Sigmoid colon (tissue), 7 donors: ENCODE results near the gene YPEL5. TPM values are rescaled to one million over a fixed set of nuclear protein-coding genes. Genes with fewer than 3 reads are reported as not detected.

Experiments used
- DNase-seq: peaks from one replicate; pipeline ENCODE4 v3.0.0-alpha.2; 2019
- H3K27ac ChIP-seq, 4 donors: fragments of 200-600 bp; sonication (generic); one replicate each; pipeline ENCODE4 v1.5.1; 2016 to 2019; ENCODE audit warnings: mild to moderate bottlenecking in 1 of 4
- H3K27me3 ChIP-seq, 3 donors: fragments of 200-600 bp; sonication (generic); one replicate each; pipeline ENCODE4 v1.5.1; 2019; ENCODE audit warnings: mild to moderate bottlenecking in 1 of 3
- H3K36me3 ChIP-seq, 4 donors: fragments of 200-600 bp; sonication (generic); one replicate each; pipeline ENCODE4 v1.5.1; 2016 to 2019
- H3K4me1 ChIP-seq, 4 donors: fragments of 200-600 bp; sonication (generic); one replicate each; pipeline ENCODE4 v1.5.1; 2017 to 2019
- H3K4me3 ChIP-seq, 4 donors: fragments of 200-600 bp; sonication (generic); one replicate each; pipeline ENCODE4 v1.5.1; 2017 to 2019; ENCODE audit warnings: mild to moderate bottlenecking in 2 of 4, moderate library complexity in 1 of 4
- H3K9me3 ChIP-seq, 4 donors: fragments of 200-600 bp in 3 of 4; sonication (generic) in 3 of 4; one replicate each; pipeline versions ENCODE4 v1.5.1 to v1.6.1; 2013 to 2019
- CTCF ChIP-seq, 4 experiments: fragments of 450-650 bp in 3 of 4; fragments of 200-600 bp in 1 of 4; IDR thresholded peaks; one replicate each; pipeline ENCODE4 v1.5.1; 2016 to 2019; ENCODE audit warnings: antibody characterized with exemption in 4 of 4, mild to moderate bottlenecking in 3 of 4, moderate library complexity in 2 of 4
- EP300 ChIP-seq, 4 donors: sonication (generic); formaldehyde crosslinking; IDR thresholded peaks; one replicate each; pipeline ENCODE4 v1.6.1; 2017; ENCODE audit warnings: antibody characterized with exemption in 4 of 4
- POLR2A ChIP-seq, 2 donors: fragments of 450-650 bp; IDR thresholded peaks; one replicate each; pipeline ENCODE4 v1.6.1; 2016; ENCODE audit warnings: antibody characterized with exemption in 2 of 2, mild to moderate bottlenecking in 2 of 2, moderate library complexity in 2 of 2
- POLR2AphosphoS5 ChIP-seq, 4 donors: sonication (generic); formaldehyde crosslinking; IDR thresholded peaks; one replicate each; pipeline ENCODE4 v1.6.1; 2017; ENCODE audit warnings: antibody characterized with exemption in 4 of 4
- WGBS, 2 donors: extraction: QIAGEN DNeasy Blood & Tissue Kit; methylation state at CpG; one replicate each; pipeline ENCODE4 v1.1.7; 2013; 5-methylcytosine and 5-hydroxymethylcytosine counted together
- intact Hi-C: fragments of 100-400 bp; cut with DNase I; formaldehyde crosslinking; loops from one replicate; pipeline ENCODE4 v1.15.1; 2023
- polyA plus RNA-seq, 3 donors: library from polyadenylated mRNA; stranded (reverse); fragments of 200-250 nt; gene quantifications; one replicate each; pipeline ENCODE4 v1.2.3, GENCODE V29; 2013
- total RNA-seq, 4 donors: library from RNA; depleted of rRNA; stranded (reverse); fragments of >200 nt; gene quantifications; one replicate each; pipeline ENCODE4 v1.1.0, GENCODE V29; 2016
- donor health status: healthy with polysubstance abuse.
- donor health status: Bipolar disorder and iron deficiency.
- donor health status: healthy.

YPEL5 gene
- total and polyA plus RNA-seq, 7 donors = 36.9 to 155 (median 132) TPM

- H3K4me1 ChIP-seq = peaks cover 0 to 15% (median 12%) of the 10 kb centered on the region in 4 donors
- no peaks in the 10 kb centered on the region for H3K27me3 ChIP-seq
- peak; percentile 60 for DNase-seq
- WGBS, 2 donors = 77 to 82% methylated on average over 6 of the region's 6 CpGs
- H3K27ac ChIP-seq = no peak overlapping the region
- intact Hi-C loops = no loop called here
- H3K36me3 ChIP-seq = no peaks in the 10 kb centered on the region
- H3K9me3 ChIP-seq = no peaks in the 10 kb centered on the region
- no peak overlapping the region for H3K4me3 ChIP-seq
- TF ChIP-seq POLR2AphosphoS5 (IDR thresholded peaks at IDR 0.05) = no peak
- TF ChIP-seq POLR2A (IDR thresholded peaks at IDR 0.05) = no peak
- TF ChIP-seq CTCF (IDR thresholded peaks at IDR 0.05) = no peak
- no peak for TF ChIP-seq EP300 (IDR thresholded peaks at IDR 0.05)
Observed at GRCh38 chr2:30197570-30198192, 50.9 kb downstream of the YPEL5 start.

GRCh38 chr2:30201990-30202389, 55.2 kb downstream of the YPEL5 start:
- Histone ChIP-seq H3K27me3 (no peaks in the 10 kb centered on the region), H3K4me1 (peaks cover 0 to 24% (median 22%) of the 10 kb centered on the region in 4 donors), H3K36me3 (no peaks in the 10 kb centered on the region), H3K27ac (peak overlapping the region in 3 of 4 donors; percentile 62 to 73 (median 62)), H3K4me3 (no peak overlapping the region), H3K9me3 (no peaks in the 10 kb centered on the region)
- 41 to 42% methylated on average over 1 of the region's 1 CpG for WGBS, 2 donors
- DNase-seq = peak; percentile 86
- TF ChIP-seq POLR2AphosphoS5 (IDR thresholded peaks at IDR 0.05) (peak in 3 of 4 donors; percentile 50 to 67 (median 66)), EP300 (IDR thresholded peaks at IDR 0.05) (no peak)
- intact Hi-C loops = no loop called here

- intact Hi-C loops = no loop called here
- DNase-seq = peak; percentile 61
- no peak for TF ChIP-seq POLR2AphosphoS5 (IDR thresholded peaks at IDR 0.05)
- TF ChIP-seq CTCF (IDR thresholded peaks at IDR 0.05) = no peak
- TF ChIP-seq POLR2A (IDR thresholded peaks at IDR 0.05) = no peak
- TF ChIP-seq EP300 (IDR thresholded peaks at IDR 0.05) = no peak
- Histone ChIP-seq H3K9me3 (no peaks in the 10 kb centered on the region), H3K27me3 (no peaks in the 10 kb centered on the region), H3K27ac (peak overlapping the region in 3 of 4 donors; percentile 60 to 73 (median 62)), H3K4me1 (peaks cover 0 to 24% (median 22%) of the 10 kb centered on the region in 4 donors), H3K36me3 (no peaks in the 10 kb centered on the region), H3K4me3 (no peak overlapping the region)
- 93 to 94% methylated on average over 7 of the region's 7 CpGs for WGBS, 2 donors
Observed at GRCh38 chr2:30203156-30203555, 56.3 kb downstream of the YPEL5 start.

GRCh38 chr2:30204281-30204680, 57.5 kb downstream of the YPEL5 start:
- intact Hi-C loops = no loop called here
- peak; percentile 22 for DNase-seq
- TF ChIP-seq POLR2AphosphoS5 (IDR thresholded peaks at IDR 0.05) = no peak
- no peak for TF ChIP-seq CTCF (IDR thresholded peaks at IDR 0.05)
- TF ChIP-seq POLR2A (IDR thresholded peaks at IDR 0.05) = no peak
- no peak for TF ChIP-seq EP300 (IDR thresholded peaks at IDR 0.05)
- Histone ChIP-seq H3K4me1 (peaks cover 0 to 29% (median 24%) of the 10 kb centered on the region in 4 donors), H3K27me3 (no peaks in the 10 kb centered on the region), H3K27ac (no peak overlapping the region), H3K4me3 (no peak overlapping the region), H3K9me3 (no peaks in the 10 kb centered on the region), H3K36me3 (no peaks in the 10 kb centered on the region)
- WGBS, 2 donors = 93 to 94% methylated on average over 4 of the region's 4 CpGs

- no peaks in the 10 kb centered on the region for H3K36me3 ChIP-seq
- no peaks in the 10 kb centered on the region for H3K27me3 ChIP-seq
- WGBS, 2 donors = 90% methylated on average over 1 of the region's 1 CpG
- DNase-seq = peak; percentile 28
- H3K27ac ChIP-seq = no peak overlapping the region
- peaks cover 0 to 29% (median 24%) of the 10 kb centered on the region in 4 donors for H3K4me1 ChIP-seq
- intact Hi-C loops = no loop called here
- no peak for TF ChIP-seq EP300 (IDR thresholded peaks at IDR 0.05)
- no peak for TF ChIP-seq POLR2A (IDR thresholded peaks at IDR 0.05)
- no peak for TF ChIP-seq CTCF (IDR thresholded peaks at IDR 0.05)
- TF ChIP-seq POLR2AphosphoS5 (IDR thresholded peaks at IDR 0.05) = no peak
- no peak overlapping the region for H3K4me3 ChIP-seq
- H3K9me3 ChIP-seq = no peaks in the 10 kb centered on the region
Observed at GRCh38 chr2:30205456-30205855, 58.6 kb downstream of the YPEL5 start.
